Epithelial cell of proximal tubule (primary cell): ENCODE measurements around the gene ARHGAP26. TPM values are rescaled to one million over a fixed set of nuclear protein-coding genes. Genes with fewer than 3 reads are reported as not detected.

Source experiments
- DNase-seq: peaks from one replicate; pipeline ENCODE4 v3.0.0-alpha.2; 2011; ENCODE audit warnings: low read depth
- H3K4me3 ChIP-seq: 2 replicates; pipeline ENCODE4 v1.5.1; 2011; ENCODE audit warnings: low read depth, mild to moderate bottlenecking, low read length
- total RNA-seq: library from RNA; depleted of rRNA; stranded (reverse); fragments of >200 nt; gene quantifications from 2 replicates; pipeline ENCODE4 v1.2.3, GENCODE V29; 2015
- TF ChIP-seq, protein P1 (sequence below): conservative IDR thresholded peaks from 2 replicates; pipeline ENCODE4 v1.5.1; 2012; ENCODE audit warnings: low read depth, mild to moderate bottlenecking, low read length

The ARHGAP26 gene
- total RNA-seq, 1 donor from 2014 or later, result 7.0 TPM

- no peak for DNase-seq
- no peak overlapping the region for H3K4me3 ChIP-seq
- TF ChIP-seq, protein P1, sequence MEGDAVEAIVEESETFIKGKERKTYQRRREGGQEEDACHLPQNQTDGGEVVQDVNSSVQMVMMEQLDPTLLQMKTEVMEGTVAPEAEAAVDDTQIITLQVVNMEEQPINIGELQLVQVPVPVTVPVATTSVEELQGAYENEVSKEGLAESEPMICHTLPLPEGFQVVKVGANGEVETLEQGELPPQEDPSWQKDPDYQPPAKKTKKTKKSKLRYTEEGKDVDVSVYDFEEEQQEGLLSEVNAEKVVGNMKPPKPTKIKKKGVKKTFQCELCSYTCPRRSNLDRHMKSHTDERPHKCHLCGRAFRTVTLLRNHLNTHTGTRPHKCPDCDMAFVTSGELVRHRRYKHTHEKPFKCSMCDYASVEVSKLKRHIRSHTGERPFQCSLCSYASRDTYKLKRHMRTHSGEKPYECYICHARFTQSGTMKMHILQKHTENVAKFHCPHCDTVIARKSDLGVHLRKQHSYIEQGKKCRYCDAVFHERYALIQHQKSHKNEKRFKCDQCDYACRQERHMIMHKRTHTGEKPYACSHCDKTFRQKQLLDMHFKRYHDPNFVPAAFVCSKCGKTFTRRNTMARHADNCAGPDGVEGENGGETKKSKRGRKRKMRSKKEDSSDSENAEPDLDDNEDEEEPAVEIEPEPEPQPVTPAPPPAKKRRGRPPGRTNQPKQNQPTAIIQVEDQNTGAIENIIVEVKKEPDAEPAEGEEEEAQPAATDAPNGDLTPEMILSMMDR, result no peak
These were observed 354.4 kb downstream of the ARHGAP26 start for GRCh38 chr5:143124593-143124992.

DNA sequence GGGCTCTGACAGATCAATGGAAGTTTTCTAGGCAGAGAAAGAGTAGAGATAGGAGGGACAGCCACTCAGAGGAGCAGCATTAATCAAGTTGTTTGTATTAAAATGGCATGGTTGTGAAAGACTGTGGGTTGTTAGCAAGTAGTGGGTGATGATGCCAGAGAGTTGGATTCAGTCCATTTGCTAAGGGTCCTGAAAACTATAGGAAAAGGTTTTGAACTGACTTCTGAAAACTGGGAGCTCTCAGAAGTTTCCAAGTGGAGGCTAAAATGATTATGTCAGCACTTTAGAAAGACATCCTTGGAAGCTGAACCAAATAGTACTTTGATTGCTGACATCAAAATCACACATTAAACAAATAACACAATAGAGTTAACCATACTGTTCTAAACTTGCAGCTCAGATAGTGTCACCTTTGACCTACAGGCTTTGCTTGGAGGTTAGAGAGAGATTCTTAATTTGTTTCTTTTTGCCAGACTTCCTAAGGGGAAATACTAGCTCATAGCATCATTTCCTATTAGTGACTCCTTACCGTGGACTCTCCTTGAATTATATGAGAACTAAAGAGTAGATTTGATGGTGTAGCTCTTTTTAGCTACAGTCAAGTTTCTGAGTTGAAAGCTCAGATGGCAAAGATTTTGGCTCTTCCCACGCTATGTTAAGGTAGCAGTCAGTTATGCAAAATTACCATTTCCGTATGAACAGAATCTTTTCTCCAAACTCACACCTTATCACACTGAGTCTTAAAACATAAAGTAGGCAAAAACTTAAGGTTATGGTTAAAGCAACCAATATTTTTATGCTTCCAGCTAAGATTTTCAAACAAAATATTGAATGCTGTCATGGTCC, 356.2 kb downstream of the ARHGAP26 start:
- TF ChIP-seq, protein P1, result no peak
- no peak overlapping the region for H3K4me3 ChIP-seq
- no peak for DNase-seq

DNA sequence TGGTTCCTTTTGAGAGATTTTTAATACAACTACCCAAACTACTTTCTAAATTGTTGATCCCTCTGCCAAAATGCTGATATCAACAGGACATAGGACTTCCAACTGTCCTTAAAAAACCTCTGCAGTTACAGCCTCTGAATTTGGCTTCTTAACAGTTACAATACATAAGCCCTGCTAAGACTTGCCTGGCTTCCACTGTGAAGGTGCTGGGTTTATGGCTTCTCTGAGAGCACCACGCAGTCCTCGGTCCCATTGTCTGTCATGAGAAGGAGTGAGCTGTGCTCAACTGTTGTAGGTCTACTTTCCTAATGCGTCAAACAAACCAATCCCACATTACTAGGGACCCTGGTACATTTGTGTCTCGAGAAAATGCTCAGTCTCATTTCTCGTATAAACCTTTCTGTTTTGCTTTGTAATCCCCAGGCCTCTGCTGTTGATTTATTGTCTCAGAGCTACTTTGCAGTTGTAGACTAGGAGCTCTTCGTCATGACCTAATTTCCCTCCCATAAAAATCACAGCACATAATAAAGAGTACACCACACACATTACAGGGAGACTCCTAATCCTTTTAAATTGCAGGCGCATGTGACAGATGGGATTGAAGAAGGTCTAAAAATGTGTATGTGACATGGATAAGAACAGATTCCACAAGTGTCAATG, 358.4 kb downstream of the ARHGAP26 start:
- H3K4me3 ChIP-seq, result no peak overlapping the region
- TF ChIP-seq, protein P1, result no peak
- DNase-seq, result no peak

- TF ChIP-seq, protein P1, result no peak
- no peak overlapping the region for H3K4me3 ChIP-seq
- no peak for DNase-seq
These were observed 359.0 kb downstream of the ARHGAP26 start for GRCh38 chr5:143129203-143129602.

DNA sequence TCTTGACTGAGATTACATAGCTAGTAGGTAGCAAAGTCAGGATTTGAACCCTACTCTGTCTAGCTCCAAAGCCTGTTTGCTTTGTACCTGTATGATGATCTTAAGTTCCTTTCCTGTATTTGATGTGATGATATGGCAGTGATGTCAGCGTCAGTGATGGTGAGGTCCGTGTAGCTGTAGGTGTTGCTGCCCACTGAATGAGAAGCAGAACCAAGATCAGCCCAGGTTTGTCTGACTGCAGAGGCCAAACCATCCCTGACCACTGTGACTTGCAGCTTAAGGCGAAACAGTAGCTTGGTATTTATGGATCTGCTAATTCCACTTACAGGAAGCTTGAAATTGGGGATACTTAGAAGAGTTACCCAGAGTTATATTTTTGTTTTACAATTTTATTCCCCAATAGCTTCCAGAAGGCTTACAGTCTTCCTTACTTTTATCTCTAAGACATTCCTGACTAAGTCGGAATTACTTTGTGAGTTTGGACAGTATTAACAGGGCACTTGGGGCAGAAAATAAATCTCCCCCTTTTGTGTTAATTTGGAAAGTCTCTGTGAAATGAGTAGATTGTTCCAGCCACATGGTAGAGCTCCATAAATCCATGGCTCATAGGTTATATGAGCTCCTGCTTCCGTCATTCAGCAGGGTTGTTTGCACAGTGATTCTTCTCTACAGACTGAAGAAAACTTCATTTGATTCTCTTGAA, 359.9 kb downstream of the ARHGAP26 start:
- TF ChIP-seq, protein P1, result no peak
- no peak for DNase-seq
- no peak overlapping the region for H3K4me3 ChIP-seq

- no peak overlapping the region for H3K4me3 ChIP-seq
- DNase-seq, result no peak
- TF ChIP-seq, protein P1, result no peak
These were observed 360.6 kb downstream of the ARHGAP26 start for GRCh38 chr5:143130613-143131305.
